ENCODE data around the gene TNS1. TPM values are rescaled to one million over a fixed set of nuclear protein-coding genes. Genes with fewer than 3 reads are reported as not detected.

TNS1 gene
- total and polyA plus RNA-seq, 9 of the 15 experiments (the other 6 are each of a cell fraction or from before 2014, with no cell fraction given) = 0.13 to 2.7 (median 0.77) TPM

DNA sequence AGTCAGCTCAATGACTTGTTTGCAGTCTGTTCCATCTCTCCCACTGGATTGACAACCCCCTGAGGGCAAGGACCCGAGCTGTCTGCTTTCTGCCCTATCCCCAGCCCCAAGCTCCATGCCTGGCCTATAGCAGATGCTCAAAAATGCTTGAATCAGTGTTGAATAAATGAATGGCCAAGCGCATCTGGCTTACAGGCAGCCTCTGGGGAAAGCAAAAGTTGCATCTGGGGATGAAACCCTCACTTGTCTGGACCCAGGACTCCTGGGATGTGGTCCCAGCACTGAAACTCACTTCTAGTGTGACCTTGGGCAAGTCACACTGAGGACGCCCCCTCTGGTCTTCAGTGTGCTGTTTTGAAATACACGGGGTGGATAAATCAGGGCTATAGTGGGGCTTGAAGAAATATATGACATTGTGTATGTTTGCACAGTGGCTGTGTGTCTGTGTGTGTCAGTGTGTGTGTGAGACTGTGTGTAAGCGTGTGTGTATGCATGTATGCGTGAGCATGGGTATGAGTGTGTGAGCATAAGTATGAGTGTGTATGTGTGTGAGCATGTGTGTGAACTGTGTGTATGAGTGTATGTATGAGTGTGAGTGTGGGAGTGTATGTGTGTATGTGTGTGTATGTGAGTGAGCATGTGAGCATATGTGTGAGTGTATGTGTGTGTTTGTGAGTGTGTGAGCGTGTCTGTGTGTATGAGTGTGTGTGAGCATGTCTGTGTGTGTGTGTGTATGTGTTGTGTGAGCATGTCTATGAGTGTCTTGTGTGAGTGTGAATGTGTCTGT lies 27.8 kb upstream of the TNS1 start:
- no TSS peak for BruUV-seq (replicated peaks)
- TF ChIP-seq MCM7 (IDR thresholded peaks at IDR 0.05) = no peak
- TF ChIP-seq POLR2G (IDR thresholded peaks at IDR 0.05; ENCODE audit: low read depth, low read length) = no peak
- no peak for TF ChIP-seq HNRNPH1 (optimal IDR thresholded peaks at IDR 0.05; ENCODE audit: low read depth, low read length)
- no peak for TF ChIP-seq TAF15 (IDR thresholded peaks at IDR 0.05; ENCODE audit: low read depth, low read length)
- TF ChIP-seq GABPA (tag; conservative IDR thresholded peaks at IDR 0.05; ENCODE audit: low read depth) = no peak
- TF ChIP-seq ZNF280A (IDR thresholded peaks at IDR 0.05; ENCODE audit: low read depth, partially characterized antibody) = no peak
- TF ChIP-seq REST (IDR thresholded peaks at IDR 0.05; ENCODE audit: borderline replicate concordance) = no peak
- TF ChIP-seq REST (CRISPR knock-in tag; IDR thresholded peaks at IDR 0.05; ENCODE audit: low read depth) = no peak
- no peak for TF ChIP-seq THRAP3 (IDR thresholded peaks at IDR 0.05; ENCODE audit: borderline replicate concordance)
- no peak for TF ChIP-seq STAG1 (CRISPR knock-in tag; IDR thresholded peaks at IDR 0.05; ENCODE audit: borderline replicate concordance)
- TF ChIP-seq CEBPG (CRISPR knock-in tag; IDR thresholded peaks at IDR 0.05) = no peak
- no peak for TF ChIP-seq CEBPG (tag; conservative IDR thresholded peaks at IDR 0.05 in 1 of 2, IDR thresholded peaks at IDR 0.05 in 1 of 2)
- no peak for TF ChIP-seq ZSCAN32 (CRISPR knock-in tag; IDR thresholded peaks at IDR 0.05)

More for the DNA sequence above, 27.8 kb upstream of the TNS1 start:
- CTCF ChIA-PET (ENCODE audit: low intra/inter-chr PET ratio) = no interaction called here
- POLR2A ChIA-PET = no interaction called here
- no peak for ATAC-seq
- Histone ChIP-seq H3K79me2 (ENCODE audit: control insufficient read depth, insufficient read depth, low read length) (no peaks in the 10 kb centered on the region), H3K4me2 (ENCODE audit: insufficient read depth, low read length) (no peak overlapping the region), H3K9me3 (replicated peaks; ENCODE audit: control insufficient read depth, insufficient read depth, low read depth, low read length) (no peaks in the 10 kb centered on the region), H2AFZ (ENCODE audit: low read depth, low read length) (no peak overlapping the region), H3K9ac (ENCODE audit: insufficient read depth in 1 of 2, low read depth in 2 of 2, low read length in 2 of 2) (no peak overlapping the region), H3K36me3 (ENCODE audit: control insufficient read depth, insufficient read depth, low read length) (no peaks in the 10 kb centered on the region), H3K9me1 (ENCODE audit: control insufficient read depth, insufficient read depth, low read length) (no peaks in the 10 kb centered on the region), H3K4me1 (replicated peaks in 1 of 2; ENCODE audit: control insufficient read depth in 2 of 2, insufficient read depth in 2 of 2, low read length in 2 of 2) (peaks cover 0 to 4% of the 10 kb centered on the region in 2 experiments; a peak in 1 of 5 replicates), H3K27ac (ENCODE audit: extremely low read depth, low read depth, low read length) (no peak overlapping the region), H3K27me3 (ENCODE audit: control insufficient read depth in 2 of 2, insufficient read depth in 2 of 2, low read length in 2 of 2) (peaks cover 0 to 30% of the 10 kb centered on the region in 2 experiments; a peak in 1 of 5 replicates), H3K4me3 (no peak overlapping the region), H4K20me1 (replicated peaks; ENCODE audit: control insufficient read depth, insufficient read depth, low read length) (no peaks in the 10 kb centered on the region)
- in situ Hi-C loops (cut with MboI) = no loop called here
- intact Hi-C loops (cut with micrococcal nuclease) = loop anchor here (5.0 kb wide), 1 partner anchor 33 kb away; no protein-coding TSS in a partner anchor
- FAIRE-seq = no peak
- DNase-seq (ENCODE audit: extremely low read depth in 1 of 4, low spot score in 3 of 4) = no peak
- WGBS (ENCODE audit: insufficient coverage, low coverage, missing lambda C conversion rate) = 8% methylated on average over 6 of the region's 7 CpGs

Measured in K562 (cell line).